Measurements from ENCODE around the gene CPNE9.

Gene CPNE9

DNA sequence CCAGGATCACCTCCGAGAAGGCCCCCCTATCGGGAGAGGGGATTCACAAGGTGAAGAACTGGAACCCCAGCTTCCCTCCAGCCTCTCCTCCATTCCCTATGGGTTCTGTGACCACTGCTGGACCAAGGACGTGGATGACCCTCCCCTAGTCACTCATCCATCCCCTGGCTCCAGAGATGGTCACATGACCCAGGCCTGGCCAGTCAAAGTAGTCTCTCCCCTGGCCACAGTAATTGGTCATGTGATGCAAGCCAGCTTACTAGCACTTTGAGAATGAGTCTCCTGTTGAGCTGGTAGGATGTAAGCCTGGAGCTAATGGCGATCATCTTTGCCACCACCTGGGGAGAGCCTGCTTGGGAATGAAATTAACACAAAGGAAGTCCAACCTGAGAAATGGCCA lies 62.2 kb downstream of the CPNE9 start:
- Histone ChIP-seq H3K9ac (ENCODE audit: low read length) (no peak overlapping the region), H3K4me2 (ENCODE audit: low read depth, low read length, poor library complexity, severe bottlenecking) (no peak overlapping the region), H2AFZ (ENCODE audit: low read depth, low read length, severe bottlenecking) (no peak overlapping the region), H4K20me1 (ENCODE audit: low read depth, low read length) (no peaks in the 10 kb centered on the region), H3K4me3 (ENCODE audit: insufficient read depth, low read length, poor library complexity, severe bottlenecking) (no peak overlapping the region), H3K27ac (ENCODE audit: low read depth, low read length) (no peak overlapping the region), H3K9me3 (ENCODE audit: insufficient read depth, low read length) (no peaks in the 10 kb centered on the region), H3F3A (ENCODE audit: insufficient read depth) (0 out of 2 replicates have a peak, but pooled peaks cover 4% of the 10 kb centered on the region), H3K79me2 (ENCODE audit: insufficient read depth, low read length) (no peaks in the 10 kb centered on the region), H3K36me3 (ENCODE audit: low read length) (no peaks in the 10 kb centered on the region), H3K9me2 (replicated peaks; ENCODE audit: insufficient read depth, low read length) (no peaks in the 10 kb centered on the region), H3K27me3 (ENCODE audit: low read length) (no peaks in the 10 kb centered on the region)
- TF ChIP-seq, protein P1, sequence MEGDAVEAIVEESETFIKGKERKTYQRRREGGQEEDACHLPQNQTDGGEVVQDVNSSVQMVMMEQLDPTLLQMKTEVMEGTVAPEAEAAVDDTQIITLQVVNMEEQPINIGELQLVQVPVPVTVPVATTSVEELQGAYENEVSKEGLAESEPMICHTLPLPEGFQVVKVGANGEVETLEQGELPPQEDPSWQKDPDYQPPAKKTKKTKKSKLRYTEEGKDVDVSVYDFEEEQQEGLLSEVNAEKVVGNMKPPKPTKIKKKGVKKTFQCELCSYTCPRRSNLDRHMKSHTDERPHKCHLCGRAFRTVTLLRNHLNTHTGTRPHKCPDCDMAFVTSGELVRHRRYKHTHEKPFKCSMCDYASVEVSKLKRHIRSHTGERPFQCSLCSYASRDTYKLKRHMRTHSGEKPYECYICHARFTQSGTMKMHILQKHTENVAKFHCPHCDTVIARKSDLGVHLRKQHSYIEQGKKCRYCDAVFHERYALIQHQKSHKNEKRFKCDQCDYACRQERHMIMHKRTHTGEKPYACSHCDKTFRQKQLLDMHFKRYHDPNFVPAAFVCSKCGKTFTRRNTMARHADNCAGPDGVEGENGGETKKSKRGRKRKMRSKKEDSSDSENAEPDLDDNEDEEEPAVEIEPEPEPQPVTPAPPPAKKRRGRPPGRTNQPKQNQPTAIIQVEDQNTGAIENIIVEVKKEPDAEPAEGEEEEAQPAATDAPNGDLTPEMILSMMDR (IDR thresholded peaks at IDR 0.05; ENCODE audit: insufficient read depth, low read length, poor library complexity, severe bottlenecking) = no peak

DNA sequence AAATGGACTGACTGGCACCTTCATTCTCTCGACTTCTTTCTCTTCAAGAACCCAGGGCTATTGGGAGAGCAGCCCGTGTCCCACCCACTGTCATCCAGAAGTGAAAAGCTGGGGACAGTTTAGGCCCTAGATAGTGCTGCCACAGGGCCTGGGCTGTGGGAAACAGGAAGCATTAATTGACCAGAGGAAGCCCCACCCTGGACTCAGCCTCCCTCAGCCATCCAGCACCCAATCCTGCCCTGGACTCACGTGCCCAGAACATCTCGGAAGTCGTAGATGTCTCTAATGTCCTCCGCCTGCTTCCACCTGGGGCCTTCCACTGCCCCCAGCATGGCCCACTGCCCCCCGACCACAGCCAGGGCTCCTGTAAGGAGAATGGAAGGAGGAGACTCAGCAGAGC lies 63.8 kb downstream of the CPNE9 start:
- Histone ChIP-seq H3K9me3 (ENCODE audit: insufficient read depth, low read length) (no peaks in the 10 kb centered on the region), H3K27me3 (ENCODE audit: low read length) (no peaks in the 10 kb centered on the region), H3K36me3 (ENCODE audit: low read length) (no peaks in the 10 kb centered on the region), H3K9ac (ENCODE audit: low read length) (no peak overlapping the region), H3K4me3 (ENCODE audit: insufficient read depth, low read length, poor library complexity, severe bottlenecking) (no peak overlapping the region), H3K9me2 (replicated peaks; ENCODE audit: insufficient read depth, low read length) (no peaks in the 10 kb centered on the region), H3K27ac (ENCODE audit: low read depth, low read length) (no peak overlapping the region), H3F3A (ENCODE audit: insufficient read depth) (0 out of 2 replicates have a peak, but pooled peaks cover 4% of the 10 kb centered on the region), H3K79me2 (ENCODE audit: insufficient read depth, low read length) (no peaks in the 10 kb centered on the region), H4K20me1 (ENCODE audit: low read depth, low read length) (no peaks in the 10 kb centered on the region), H3K4me2 (ENCODE audit: low read depth, low read length, poor library complexity, severe bottlenecking) (no peak overlapping the region), H2AFZ (ENCODE audit: low read depth, low read length, severe bottlenecking) (no peak overlapping the region)
- no peak for TF ChIP-seq EZH2phosphoT487 (conservative IDR thresholded peaks at IDR 0.05; ENCODE audit: low read length)
- TF ChIP-seq, protein P1 (IDR thresholded peaks at IDR 0.05; ENCODE audit: insufficient read depth, low read length, poor library complexity, severe bottlenecking) = no peak

DNA sequence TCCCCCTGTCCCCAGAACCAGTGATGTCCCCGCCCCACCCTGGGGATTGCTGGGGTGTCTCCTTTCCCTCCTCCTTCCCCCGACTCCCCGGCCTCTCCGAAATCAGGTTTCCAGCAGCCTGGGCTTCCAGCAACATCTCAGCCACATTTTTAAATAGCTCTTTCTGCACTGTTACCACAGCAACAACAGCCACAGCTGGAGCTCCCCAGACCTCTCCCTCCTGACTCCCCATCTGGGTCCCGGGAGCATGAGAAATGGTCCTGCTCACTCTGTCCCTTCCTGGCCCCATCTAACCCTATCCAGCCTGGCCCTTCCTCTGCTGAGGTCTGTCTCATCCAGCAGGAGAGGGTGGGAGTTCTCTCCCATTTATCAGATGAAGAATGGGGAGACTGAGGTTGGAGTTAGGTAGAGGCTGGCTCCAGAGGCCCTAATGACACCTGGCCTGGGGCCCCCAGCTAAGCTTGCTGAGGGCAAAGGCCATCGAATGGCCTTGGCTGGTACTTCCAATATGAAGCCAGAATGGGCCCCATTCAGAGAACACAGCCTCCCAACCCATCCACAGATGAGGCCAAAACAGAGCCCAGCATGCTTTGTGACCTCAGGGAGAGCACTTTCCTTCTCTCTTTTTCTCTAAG lies 64.6 kb downstream of the CPNE9 start:
- no peak overlapping the region for H3K4me2 ChIP-seq (ENCODE audit: low read depth, low read length, poor library complexity, severe bottlenecking)

More for the DNA sequence above, 64.6 kb downstream of the CPNE9 start:
- Histone ChIP-seq H3K27me3 (ENCODE audit: low read length) (no peaks in the 10 kb centered on the region), H3K9me3 (ENCODE audit: insufficient read depth, low read length) (no peaks in the 10 kb centered on the region), H2AFZ (ENCODE audit: low read depth, low read length, severe bottlenecking) (no peak overlapping the region), H3F3A (ENCODE audit: insufficient read depth) (0 out of 2 replicates have a peak, but pooled peaks cover 4% of the 10 kb centered on the region), H3K9ac (ENCODE audit: low read length) (no peak overlapping the region), H3K27ac (ENCODE audit: low read depth, low read length) (no peak overlapping the region), H3K36me3 (ENCODE audit: low read length) (no peaks in the 10 kb centered on the region), H3K9me2 (replicated peaks; ENCODE audit: insufficient read depth, low read length) (no peaks in the 10 kb centered on the region), H3K79me2 (ENCODE audit: insufficient read depth, low read length) (no peaks in the 10 kb centered on the region), H4K20me1 (ENCODE audit: low read depth, low read length) (no peaks in the 10 kb centered on the region), H3K4me3 (ENCODE audit: insufficient read depth, low read length, poor library complexity, severe bottlenecking) (no peak overlapping the region)
- TF ChIP-seq EZH2phosphoT487 (conservative IDR thresholded peaks at IDR 0.05; ENCODE audit: low read length) = no peak
- TF ChIP-seq, protein P1 (IDR thresholded peaks at IDR 0.05; ENCODE audit: insufficient read depth, low read length, poor library complexity, severe bottlenecking) = no peak

Measured in SU-DHL-6 (cell line).